Measurements from ENCODE around the gene ZNF496. TPM values are rescaled to one million over a fixed set of nuclear protein-coding genes. Genes with fewer than 3 reads are reported as not detected.

ZNF496 gene
- total RNA-seq, 4 donors from 2014 or later, result 23.7 to 34.3 (median 33.3) TPM

- TF ChIP-seq POLR2A (IDR thresholded peaks at IDR 0.05; ENCODE audit: low read depth) (no peak), EP300 (IDR thresholded peaks at IDR 0.05) (no peak), POLR2AphosphoS5 (IDR thresholded peaks at IDR 0.05) (no peak), CTCF (IDR thresholded peaks at IDR 0.05) (no peak)
- H3K4me3 ChIP-seq, result no peak overlapping the region
- WGBS, result 74% methylated on average over 2 of the region's 2 CpGs
- peaks cover 0 to 12% (median 6%) of the 10 kb centered on the region in 4 donors for H3K4me1 ChIP-seq
- no peaks in the 10 kb centered on the region for H3K9me3 ChIP-seq
- H3K36me3 ChIP-seq, result peaks cover 40 to 97% (median 78%) of the 10 kb centered on the region in 4 donors
- H3K27ac ChIP-seq (replicated peaks in 1 of 4), result no peak overlapping the region
- DNase-seq (ENCODE audit: extremely low spot score), result no peak
- H3K27me3 ChIP-seq, result no peaks in the 10 kb centered on the region
- intact Hi-C loops (cut with DNase I), result no loop called here
Measured at GRCh38 chr1:247324923-247325322, 6.7 kb downstream of the ZNF496 start.

GRCh38 chr1:247324204-247324787 lies 7.4 kb downstream of the ZNF496 start:
- Histone ChIP-seq H3K36me3 (peaks cover 34 to 97% (median 79%) of the 10 kb centered on the region in 4 donors), H3K27me3 (no peaks in the 10 kb centered on the region), H3K27ac (replicated peaks in 1 of 4) (no peak overlapping the region), H3K4me3 (no peak overlapping the region), H3K4me1 (peaks cover 0 to 11% (median 4%) of the 10 kb centered on the region in 4 donors), H3K9me3 (no peaks in the 10 kb centered on the region)
- TF ChIP-seq EP300 (IDR thresholded peaks at IDR 0.05), result no peak
- TF ChIP-seq POLR2A (IDR thresholded peaks at IDR 0.05; ENCODE audit: low read depth), result no peak
- TF ChIP-seq CTCF (IDR thresholded peaks at IDR 0.05), result no peak
- no peak for TF ChIP-seq POLR2AphosphoS5 (IDR thresholded peaks at IDR 0.05)
- intact Hi-C loops (cut with DNase I), result no loop called here
- no peak for DNase-seq (ENCODE audit: extremely low spot score)
- 71% methylated on average over 1 of the region's 1 CpG for WGBS

- WGBS, result 79% methylated on average over 12 of the region's 12 CpGs
- intact Hi-C loops (cut with DNase I), result no loop called here
Measured at GRCh38 chr1:247322849-247323586, 8.6 kb downstream of the ZNF496 start.

GRCh38 chr1:247322442-247322841 lies 9.2 kb downstream of the ZNF496 start:
- WGBS, result 85% methylated on average over 7 of the region's 7 CpGs
- no peak overlapping the region for H3K4me3 ChIP-seq
- intact Hi-C loops (cut with DNase I), result no loop called here

More at GRCh38 chr1:247322849-247323586, 8.6 kb downstream of the ZNF496 start:
- no peaks in the 10 kb centered on the region for H3K27me3 ChIP-seq
- no peaks in the 10 kb centered on the region for H3K4me1 ChIP-seq
- H3K4me3 ChIP-seq, result no peak overlapping the region
- TF ChIP-seq POLR2A (IDR thresholded peaks at IDR 0.05; ENCODE audit: low read depth), result no peak
- no peak for TF ChIP-seq POLR2AphosphoS5 (IDR thresholded peaks at IDR 0.05)
- TF ChIP-seq EP300 (IDR thresholded peaks at IDR 0.05), result no peak
- TF ChIP-seq CTCF (IDR thresholded peaks at IDR 0.05), result no peak
- H3K36me3 ChIP-seq, result peaks cover 31 to 97% (median 71%) of the 10 kb centered on the region in 4 donors
- DNase-seq (ENCODE audit: extremely low spot score), result no peak
- H3K27ac ChIP-seq (replicated peaks in 1 of 4), result no peak overlapping the region
- H3K9me3 ChIP-seq, result no peaks in the 10 kb centered on the region

More at GRCh38 chr1:247322442-247322841, 9.2 kb downstream of the ZNF496 start:
- Histone ChIP-seq H3K9me3 (no peaks in the 10 kb centered on the region), H3K4me1 (no peaks in the 10 kb centered on the region), H3K27me3 (no peaks in the 10 kb centered on the region), H3K36me3 (peaks cover 31 to 97% (median 70%) of the 10 kb centered on the region in 4 donors), H3K27ac (replicated peaks in 1 of 4) (no peak overlapping the region)
- TF ChIP-seq EP300 (IDR thresholded peaks at IDR 0.05) (no peak), POLR2AphosphoS5 (IDR thresholded peaks at IDR 0.05) (no peak), CTCF (IDR thresholded peaks at IDR 0.05) (no peak), POLR2A (IDR thresholded peaks at IDR 0.05; ENCODE audit: low read depth) (no peak)
- no peak for DNase-seq (ENCODE audit: extremely low spot score)

Data from esophagus muscularis mucosa (tissue), 4 donors.